GM06990 (cell line): ENCODE measurements around the gene PFN1.

Source experiments
- DNase-seq: peaks from one replicate; pipeline ENCODE4 v3.0.0-alpha.2; 2011; ENCODE audit not compliant: insufficient read length; ENCODE audit errors: extremely low read depth
- H3K27me3 ChIP-seq: replicated peaks from 2 replicates; pipeline ENCODE4 v1.6.0; 2011; ENCODE audit warnings: low read length; ENCODE audit not compliant: control insufficient read depth, insufficient read depth
- H3K36me3 ChIP-seq: 2 replicates; pipeline ENCODE4 v1.5.1; 2011; ENCODE audit warnings: low read length; ENCODE audit not compliant: control insufficient read depth, insufficient read depth
- H3K4me3 ChIP-seq: replicated peaks from 2 replicates; pipeline ENCODE4 v1.5.1; 2011; ENCODE audit warnings: low read depth, mild to moderate bottlenecking, control low read depth, low read length
- TF ChIP-seq, protein P1 (sequence below): IDR thresholded peaks from 2 replicates; pipeline ENCODE4 v1.5.1; 2011; ENCODE audit warnings: low read length, control low read depth, mild to moderate bottlenecking, inconsistent platforms; ENCODE audit not compliant: insufficient read depth, poor library complexity, severe bottlenecking

PFN1 gene

DNA sequence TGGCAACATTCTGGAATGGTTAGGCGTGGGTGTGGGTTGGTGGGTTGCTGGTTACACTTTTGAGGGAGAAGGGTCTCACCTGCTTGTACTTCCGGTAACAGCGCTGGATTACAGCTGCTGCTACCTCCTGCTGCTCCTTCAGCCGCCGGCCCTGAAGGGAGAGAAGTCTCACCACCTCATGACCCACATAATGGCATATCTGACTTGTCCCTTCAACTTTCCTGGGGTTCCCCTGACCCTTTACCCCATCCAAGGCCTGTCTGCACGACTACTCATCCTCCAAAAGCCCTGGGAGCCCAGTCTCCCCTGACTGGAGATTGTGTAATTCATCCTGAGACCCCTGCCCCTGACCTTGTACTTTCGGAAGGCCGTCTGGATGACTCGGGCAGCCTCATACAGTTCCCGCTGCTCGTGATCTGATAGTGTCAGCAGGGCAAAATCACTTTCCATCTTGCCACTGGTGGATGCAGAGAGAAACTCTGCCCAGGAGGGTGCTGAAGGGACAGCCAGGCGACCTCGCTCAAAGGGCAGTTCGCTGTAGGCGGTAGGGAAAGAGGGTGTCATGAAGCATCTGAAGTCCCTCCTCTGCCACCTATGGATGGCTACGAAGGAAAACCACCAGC is 21.3 kb upstream of the PFN1 start:
- no peaks in the 10 kb centered on the region for H3K27me3 ChIP-seq
- DNase-seq: no peak
- TF ChIP-seq, protein P1, sequence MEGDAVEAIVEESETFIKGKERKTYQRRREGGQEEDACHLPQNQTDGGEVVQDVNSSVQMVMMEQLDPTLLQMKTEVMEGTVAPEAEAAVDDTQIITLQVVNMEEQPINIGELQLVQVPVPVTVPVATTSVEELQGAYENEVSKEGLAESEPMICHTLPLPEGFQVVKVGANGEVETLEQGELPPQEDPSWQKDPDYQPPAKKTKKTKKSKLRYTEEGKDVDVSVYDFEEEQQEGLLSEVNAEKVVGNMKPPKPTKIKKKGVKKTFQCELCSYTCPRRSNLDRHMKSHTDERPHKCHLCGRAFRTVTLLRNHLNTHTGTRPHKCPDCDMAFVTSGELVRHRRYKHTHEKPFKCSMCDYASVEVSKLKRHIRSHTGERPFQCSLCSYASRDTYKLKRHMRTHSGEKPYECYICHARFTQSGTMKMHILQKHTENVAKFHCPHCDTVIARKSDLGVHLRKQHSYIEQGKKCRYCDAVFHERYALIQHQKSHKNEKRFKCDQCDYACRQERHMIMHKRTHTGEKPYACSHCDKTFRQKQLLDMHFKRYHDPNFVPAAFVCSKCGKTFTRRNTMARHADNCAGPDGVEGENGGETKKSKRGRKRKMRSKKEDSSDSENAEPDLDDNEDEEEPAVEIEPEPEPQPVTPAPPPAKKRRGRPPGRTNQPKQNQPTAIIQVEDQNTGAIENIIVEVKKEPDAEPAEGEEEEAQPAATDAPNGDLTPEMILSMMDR: no peak
- H3K4me3 ChIP-seq: no peak overlapping the region
- H3K36me3 ChIP-seq: peaks cover 32% of the 10 kb centered on the region

- DNase-seq: no peak
- TF ChIP-seq, protein P1: no peak
- H3K27me3 ChIP-seq: no peaks in the 10 kb centered on the region
- H3K36me3 ChIP-seq: peaks cover 29% of the 10 kb centered on the region
- H3K4me3 ChIP-seq: no peak overlapping the region
Observed at GRCh38 chr17:4969047-4969550, 20.8 kb upstream of the PFN1 start.

DNA sequence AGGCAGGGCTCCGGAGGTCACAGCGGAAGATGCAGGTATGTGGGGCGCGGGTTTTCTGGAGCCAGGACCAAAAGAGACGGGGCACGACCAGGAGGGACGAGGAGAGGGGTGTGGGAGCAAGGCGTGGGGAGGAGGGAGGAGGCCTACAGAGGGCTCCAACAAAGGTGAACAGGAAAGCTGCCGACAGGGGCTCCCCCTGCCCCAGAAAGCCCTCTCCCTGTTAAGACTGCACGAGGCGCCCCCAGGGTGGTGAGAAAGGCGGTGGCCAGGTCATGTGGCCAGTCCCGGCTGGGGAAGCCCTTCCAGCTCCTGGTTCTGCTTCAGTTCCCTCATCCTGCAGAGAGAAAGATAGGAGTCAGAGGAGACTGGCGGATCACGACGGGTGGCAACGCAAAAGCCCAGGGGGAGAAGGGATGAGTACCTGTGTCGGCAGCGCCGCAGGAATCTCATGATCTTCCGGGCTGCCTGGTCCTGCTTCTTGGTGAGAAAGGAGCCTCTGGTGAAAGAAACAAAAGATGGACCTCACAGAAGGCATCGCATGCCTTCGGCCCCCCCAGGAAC is 20.2 kb upstream of the PFN1 start:
- Histone ChIP-seq H3K27me3 (no peaks in the 10 kb centered on the region), H3K36me3 (peaks cover 28% of the 10 kb centered on the region), H3K4me3 (peak overlapping the region; percentile 75)
- TF ChIP-seq, protein P1: no peak
- DNase-seq: no peak

- Histone ChIP-seq H3K27me3 (no peaks in the 10 kb centered on the region), H3K4me3 (peak within 1 kb of the TSS; percentile 84), H3K36me3 (peaks cover 22% of the 10 kb centered on the region)
- peak; percentile 98 for DNase-seq
- TF ChIP-seq, protein P1: no peak
Observed at GRCh38 chr17:4967539-4968485, 19.5 kb upstream of the PFN1 start, which contains the start of gene SPAG7. Gene SPAG7 (minus strand): TSS chr17:4967817. CDS start chr17:4967804, 13 bp downstream.

DNA sequence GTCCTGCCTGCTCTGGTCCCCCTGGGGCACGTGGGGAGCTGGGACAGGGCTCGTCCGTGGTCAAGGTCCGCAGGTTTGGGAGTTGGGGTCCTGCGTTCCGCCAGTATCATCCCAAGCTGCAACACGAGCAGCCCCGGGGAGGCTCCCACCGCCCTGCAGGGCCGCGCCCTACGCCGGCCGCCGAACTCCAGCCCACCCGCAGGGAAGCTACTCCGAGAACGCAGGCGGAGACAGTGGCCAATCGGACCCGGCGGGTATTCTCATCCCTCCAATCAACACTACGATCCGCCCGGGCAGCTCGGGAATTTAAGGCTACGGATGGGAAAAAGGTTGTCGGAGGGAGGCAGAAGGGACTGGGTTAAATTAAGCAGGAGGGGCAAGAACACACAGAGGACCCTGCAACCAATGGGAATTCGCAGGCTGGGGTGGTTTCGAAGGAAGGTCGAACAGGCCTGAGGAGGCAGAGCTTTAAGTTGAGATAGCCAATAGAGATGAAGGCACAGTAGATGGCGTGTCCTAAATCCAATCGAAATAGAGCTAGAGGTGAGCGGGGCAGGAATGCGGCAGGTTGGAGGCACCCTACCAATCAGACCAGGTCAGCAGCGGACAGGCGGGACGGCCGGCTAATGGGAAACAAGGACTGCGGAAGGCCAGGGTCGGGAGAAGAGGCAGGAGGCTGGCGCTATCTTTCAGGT is 18.7 kb upstream of the PFN1 start:
- peak; percentile 96 for DNase-seq
- TF ChIP-seq, protein P1: no peak
- Histone ChIP-seq H3K4me3 (peak overlapping the region; percentile 84), H3K36me3 (peaks cover 14% of the 10 kb centered on the region), H3K27me3 (no peaks in the 10 kb centered on the region)
